IMR-90 (cell line): ENCODE results near the gene RTEL1. TPM values are rescaled to one million over a fixed set of nuclear protein-coding genes. Genes with fewer than 3 reads are reported as not detected.

Experiments used
- ATAC-seq: fragments of 200-7000 bp; cut with Tn5 transposase; 2 replicates; pipeline ENCODE4 v1.9.1; 2020; ENCODE audit warnings: low read depth, mild to moderate bottlenecking, moderate library complexity
- BruUV-seq: library from RNA; stranded (reverse); fragments of 400-500 nt; replicated peaks from 2 replicates; lab custom pipeline; 2021; lab: Mats Ljungman, UMichigan
- CTCF ChIA-PET: fragments of 300-600 bp; formaldehyde crosslinking; extraction: SDS; loops from one replicate; lab custom pipeline; 2021; ENCODE audit warnings: antibody characterized with exemption; lab: Yijun Ruan, JAX
- POLR2A ChIA-PET: fragments of 300-600 bp; sonication (Branson Sonifier 250); formaldehyde crosslinking; loops from one replicate; lab custom pipeline; 2022; ENCODE audit warnings: antibody characterized with exemption; ENCODE audit not compliant: unreplicated experiment; lab: Charles Lee
- DNase-seq: peaks from one replicate; pipeline ENCODE4 v3.0.0; 2013
- H2AFZ ChIP-seq: replicated peaks from 2 replicates; pipeline ENCODE3; 2013; ENCODE audit warnings: low read length, mild to moderate bottlenecking; ENCODE audit not compliant: poor library complexity
- H2AK5ac ChIP-seq: 2 replicates; pipeline ENCODE4 v1.6.1; 2013; ENCODE audit warnings: low read depth, low read length, inconsistent platforms
- H2AK9ac ChIP-seq: replicated peaks from 2 replicates; pipeline ENCODE3; 2013; ENCODE audit warnings: mild to moderate bottlenecking, low read depth, low read length, moderate library complexity; ENCODE audit not compliant: poor library complexity
- H2BK120ac ChIP-seq: 2 replicates; pipeline ENCODE4 v1.6.1; 2013; ENCODE audit warnings: low read depth, low read length, inconsistent platforms
- H2BK15ac ChIP-seq: 3 replicates; pipeline ENCODE4 v1.6.1; 2013; ENCODE audit warnings: low read depth, low read length, inconsistent platforms
- H2BK20ac ChIP-seq: 2 replicates; pipeline ENCODE4 v1.6.1; 2013; ENCODE audit warnings: low read depth, mild to moderate bottlenecking, inconsistent platforms, low read length, moderate library complexity
- H2BK5ac ChIP-seq: 2 replicates; pipeline ENCODE4 v1.6.1; 2013; ENCODE audit warnings: mild to moderate bottlenecking, low read depth, low read length, inconsistent platforms; ENCODE audit not compliant: poor library complexity, severe bottlenecking
- H3K14ac ChIP-seq: replicated peaks from 2 replicates; pipeline ENCODE4 v1.6.1; 2013; ENCODE audit warnings: low read depth, low read length, inconsistent platforms
- H3K18ac ChIP-seq: 2 replicates; pipeline ENCODE4 v1.6.1; 2013; ENCODE audit warnings: low read depth, low read length, control low read depth
- H3K23ac ChIP-seq: 2 replicates; pipeline ENCODE4 v1.6.1; 2013; ENCODE audit warnings: low read depth, low read length, inconsistent platforms
- H3K27ac ChIP-seq: 2 replicates; pipeline ENCODE4 v1.5.1; 2013; ENCODE audit warnings: mild to moderate bottlenecking, control low read depth, low read length; ENCODE audit not compliant: insufficient read depth
- H3K27me3 ChIP-seq: 2 replicates; pipeline ENCODE4 v1.6.1; 2013; ENCODE audit warnings: low read length; ENCODE audit not compliant: control insufficient read depth, insufficient read depth
- H3K36me3 ChIP-seq: 2 replicates; pipeline ENCODE4 v1.6.1; 2013; ENCODE audit warnings: low read length, mixed read lengths; ENCODE audit not compliant: control insufficient read depth, insufficient read depth
- H3K4ac ChIP-seq: 2 replicates; pipeline ENCODE4 v1.6.1; 2013; ENCODE audit warnings: low read depth, low read length, inconsistent platforms
- H3K4me1 ChIP-seq: 2 replicates; pipeline ENCODE4 v1.6.1; 2013; ENCODE audit warnings: low read length, mixed read lengths; ENCODE audit not compliant: control insufficient read depth, insufficient read depth
- H3K4me2 ChIP-seq: 2 replicates; pipeline ENCODE4 v1.6.1; 2013; ENCODE audit warnings: low read depth, mild to moderate bottlenecking, control low read depth, low read length, moderate library complexity
- H3K4me3 ChIP-seq: 2 replicates; pipeline ENCODE4 v1.5.1; 2013; ENCODE audit warnings: low read depth, mild to moderate bottlenecking, control low read depth, low read length, moderate library complexity; ENCODE audit not compliant: insufficient read depth
- H3K56ac ChIP-seq: 2 replicates; pipeline ENCODE4 v1.6.1; 2013; ENCODE audit warnings: low read length, inconsistent platforms; ENCODE audit not compliant: insufficient read depth; ENCODE audit errors: extremely low read depth
- H3K79me1 ChIP-seq, 2 experiments: 2 replicates each; pipeline ENCODE4 v1.6.1; 2013; ENCODE audit warnings: low read length in 2 of 2, inconsistent platforms in 1 of 2, low read depth in 1 of 2
- H3K9ac ChIP-seq: 2 replicates; pipeline ENCODE4 v1.6.1; 2013; ENCODE audit warnings: low read depth, low read length, control low read depth
- H3K9me1 ChIP-seq: 2 replicates; pipeline ENCODE4 v1.6.1; 2013; ENCODE audit warnings: low read length, inconsistent platforms; ENCODE audit not compliant: insufficient read depth
- H3K9me3 ChIP-seq: 2 replicates; pipeline ENCODE4 v1.6.1; 2013; ENCODE audit warnings: low read length; ENCODE audit not compliant: control insufficient read depth, insufficient read depth
- H4K20me1 ChIP-seq: 2 replicates; pipeline ENCODE4 v1.6.1; 2013; ENCODE audit warnings: low read length, inconsistent platforms; ENCODE audit not compliant: insufficient read depth
- H4K5ac ChIP-seq: 2 replicates; pipeline ENCODE4 v1.6.1; 2013; ENCODE audit warnings: mild to moderate bottlenecking, low read depth, low read length, control low read depth
- H4K8ac ChIP-seq, 2 experiments: 2 replicates each; pipeline ENCODE4 v1.6.1; 2013; ENCODE audit warnings: low read depth in 2 of 2, low read length in 2 of 2, control low read depth in 1 of 2, inconsistent platforms in 1 of 2
- H4K91ac ChIP-seq: 2 replicates; pipeline ENCODE4 v1.6.1; 2013; ENCODE audit warnings: low read depth, low read length, inconsistent platforms; ENCODE audit not compliant: insufficient read depth
- CHD1 ChIP-seq: IDR thresholded peaks from 2 replicates; pipeline ENCODE4 v1.6.1; 2012; ENCODE audit warnings: low read depth, low read length, improper control_type of control experiment
- ELK1 ChIP-seq: fragments of 150-350 bp; IDR thresholded peaks from 2 replicates; pipeline ENCODE4 v1.6.1; 2016; ENCODE audit warnings: low read depth, mild to moderate bottlenecking, low read length, moderate library complexity, borderline replicate concordance
- FOS ChIP-seq: fragments of 150-350 bp; IDR thresholded peaks from 2 replicates; pipeline ENCODE4 v1.6.1; 2016; ENCODE audit warnings: low read depth, low read length
- MAFK ChIP-seq: IDR thresholded peaks from 2 replicates; pipeline ENCODE4 v1.6.1; 2012; ENCODE audit warnings: low read depth, low read length, improper control_type of control experiment
- MAZ ChIP-seq: IDR thresholded peaks from 2 replicates; pipeline ENCODE4 v1.6.1; 2012; ENCODE audit warnings: low read depth, mild to moderate bottlenecking, low read length, improper control_type of control experiment, moderate library complexity, borderline replicate concordance
- POLR2A ChIP-seq: IDR thresholded peaks from 2 replicates; pipeline ENCODE4 v1.6.1; 2012; ENCODE audit warnings: mild to moderate bottlenecking, low read depth, low read length
- RAD21 ChIP-seq: IDR thresholded peaks from 2 replicates; pipeline ENCODE4 v1.6.1; 2012; ENCODE audit warnings: low read length, improper control_type of control experiment
- RCOR1 ChIP-seq: IDR thresholded peaks from 2 replicates; pipeline ENCODE4 v1.6.1; 2012; ENCODE audit warnings: mild to moderate bottlenecking, low read length, improper control_type of control experiment; ENCODE audit not compliant: insufficient replicate concordance
- RFX5 ChIP-seq: IDR thresholded peaks from 2 replicates; pipeline ENCODE4 v1.8.0; 2012; ENCODE audit warnings: low read depth, mild to moderate bottlenecking, low read length, moderate library complexity
- SMC3 ChIP-seq: fragments of 150-350 bp; IDR thresholded peaks from 2 replicates; pipeline ENCODE4 v1.6.1; 2016; ENCODE audit warnings: low read depth, mild to moderate bottlenecking, antibody characterized with exemption, low read length, moderate library complexity
- USF2 ChIP-seq: fragments of 150-350 bp; IDR thresholded peaks from 2 replicates; pipeline ENCODE4 v1.6.1; 2017; ENCODE audit warnings: mild to moderate bottlenecking, antibody characterized with exemption, low read length, low read depth
- WGBS, 2 experiments: methylation state at CpG; one replicate each; pipeline versions ENCODE4 v1.1.5 to v1.1.7; 2013; ENCODE audit warnings: missing lambda C conversion rate in 2 of 2; ENCODE audit not compliant: insufficient read length in 1 of 2; ENCODE audit errors: extremely low coverage in 2 of 2; 5-methylcytosine and 5-hydroxymethylcytosine counted together
- dilution Hi-C: fragments of 300-500 bp; cut with HindIII; formaldehyde crosslinking; loops from one replicate; pipeline ENCODE4 v1.14.3; 2018; ENCODE audit warnings: low sequenced_read_pairs; ENCODE audit not compliant: unreplicated experiment
- in situ Hi-C: fragments of 300-500 bp; cut with MboI; formaldehyde crosslinking; loops from 3 replicates; pipeline ENCODE4 v1.14.3; 2019; ENCODE audit warnings: low sequenced_read_pairs, inconsistent platforms, mixed read lengths
- intact Hi-C: fragments of 100-400 bp; cut with micrococcal nuclease; formaldehyde crosslinking; loops from 2 replicates; pipeline ENCODE4 v1.10.0; 2022
- polyA plus RNA-seq, 3 experiments: library from polyadenylated mRNA; depleted of rRNA; stranded (reverse); fragments of >200 nt; gene quantifications; 2 replicates each; pipeline ENCODE4 v1.2.3, GENCODE V29; 2012; ENCODE audit warnings: low replicate concordance in 1 of 3
- total RNA-seq: library from RNA; depleted of rRNA; stranded (reverse); fragments of >200 nt; gene quantifications from 2 replicates; pipeline ENCODE4 v1.2.3, GENCODE V29; 2012
- TF ChIP-seq, protein P1 (sequence below): conservative IDR thresholded peaks from 2 replicates; pipeline ENCODE4 v1.5.1; 2012; ENCODE audit warnings: mild to moderate bottlenecking, low read depth, low read length, improper control_type of control experiment

RTEL1 gene
- total and polyA plus RNA-seq, 2 of the 4 experiments (the other 2 are of a cell fraction): 14.7 to 18.8 TPM

- no peak overlapping the region for H2AFZ ChIP-seq
- H3K18ac ChIP-seq: no peak overlapping the region
- H3K56ac ChIP-seq: no peak overlapping the region
- intact Hi-C loops: no loop called here
- no peak overlapping the region for H2AK9ac ChIP-seq
- ChIA-PET POLR2A (no interaction called here), CTCF (no interaction called here)
- dilution Hi-C loops: no loop called here
- H2BK15ac ChIP-seq: no peak overlapping the region
- H4K91ac ChIP-seq: no peak overlapping the region
- H3K27ac ChIP-seq: no peak overlapping the region
- no peak overlapping the region for H3K23ac ChIP-seq
- no peak overlapping the region for H4K5ac ChIP-seq
- peaks cover 47% of the 10 kb centered on the region for H3K36me3 ChIP-seq
- H3K4me3 ChIP-seq: no peak overlapping the region
- H3K14ac ChIP-seq: no peak overlapping the region
- no peak overlapping the region for H3K4me2 ChIP-seq
- no peak overlapping the region for H2AK5ac ChIP-seq
- H3K9me3 ChIP-seq: no peaks in the 10 kb centered on the region
- no peak for DNase-seq
- H3K27me3 ChIP-seq: no peaks in the 10 kb centered on the region
- H4K20me1 ChIP-seq: peaks cover 3% of the 10 kb centered on the region; the same call in 1 of the 2 replicates
- H2BK20ac ChIP-seq: no peak overlapping the region
- TF ChIP-seq SMC3 (no peak), RCOR1 (no peak), FOS (no peak), RFX5 (no peak), ELK1 (no peak), MAFK (no peak), CHD1 (no peak), RAD21 (no peak), POLR2A (no peak), MAZ (no peak), USF2 (no peak)
- TF ChIP-seq, protein P1, sequence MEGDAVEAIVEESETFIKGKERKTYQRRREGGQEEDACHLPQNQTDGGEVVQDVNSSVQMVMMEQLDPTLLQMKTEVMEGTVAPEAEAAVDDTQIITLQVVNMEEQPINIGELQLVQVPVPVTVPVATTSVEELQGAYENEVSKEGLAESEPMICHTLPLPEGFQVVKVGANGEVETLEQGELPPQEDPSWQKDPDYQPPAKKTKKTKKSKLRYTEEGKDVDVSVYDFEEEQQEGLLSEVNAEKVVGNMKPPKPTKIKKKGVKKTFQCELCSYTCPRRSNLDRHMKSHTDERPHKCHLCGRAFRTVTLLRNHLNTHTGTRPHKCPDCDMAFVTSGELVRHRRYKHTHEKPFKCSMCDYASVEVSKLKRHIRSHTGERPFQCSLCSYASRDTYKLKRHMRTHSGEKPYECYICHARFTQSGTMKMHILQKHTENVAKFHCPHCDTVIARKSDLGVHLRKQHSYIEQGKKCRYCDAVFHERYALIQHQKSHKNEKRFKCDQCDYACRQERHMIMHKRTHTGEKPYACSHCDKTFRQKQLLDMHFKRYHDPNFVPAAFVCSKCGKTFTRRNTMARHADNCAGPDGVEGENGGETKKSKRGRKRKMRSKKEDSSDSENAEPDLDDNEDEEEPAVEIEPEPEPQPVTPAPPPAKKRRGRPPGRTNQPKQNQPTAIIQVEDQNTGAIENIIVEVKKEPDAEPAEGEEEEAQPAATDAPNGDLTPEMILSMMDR: no peak
- in situ Hi-C loops: no loop called here
- peaks cover 6% of the 10 kb centered on the region for H3K4me1 ChIP-seq
- peaks cover 18 to 53% of the 10 kb centered on the region in 2 experiments for H3K79me1 ChIP-seq
- H2BK5ac ChIP-seq: no peak overlapping the region
- no peak overlapping the region for H3K9ac ChIP-seq
- WGBS, 2 experiments: 97% methylated on average over 4 of the region's 9 CpGs; no CpG with 5 or more reads in 1 of the 2 experiments
- H4K8ac ChIP-seq: no peak overlapping the region
- no peak overlapping the region for H3K4ac ChIP-seq
- no peak overlapping the region for H2BK120ac ChIP-seq
- BruUV-seq: no TSS peak
- H3K9me1 ChIP-seq: 0 out of 2 replicates have a peak, but pooled peaks cover 3% of the 10 kb centered on the region
- ATAC-seq: no peak
Observed at GRCh38 chr20:63662813-63663189, 4.7 kb downstream of the RTEL1 start.
